SK-N-SH (cell line): ENCODE measurements around the gene THEM5. TPM values are rescaled to one million over a fixed set of nuclear protein-coding genes. Genes with fewer than 3 reads are reported as not detected.
"Not testable (repeated sequence)": the region's sequence is repeated elsewhere in the genome, so short reads cannot be mapped to it uniquely, and the experiment has no call there.

Experiments used
- CTCF ChIA-PET: fragments of 300-600, 350-600 bp; formaldehyde crosslinking; extraction: SDS; loops from one replicate; lab custom pipeline; 2021; lab: Yijun Ruan, JAX
- POLR2A ChIA-PET: fragments of 350-600 bp; sonication (Branson Sonifier 250); formaldehyde crosslinking; extraction: SDS; loops from one replicate; lab custom pipeline; 2020; ENCODE audit warnings: antibody characterized with exemption, inconsistent platforms; lab: Yijun Ruan, JAX
- DNase-seq: peaks from one replicate; pipeline ENCODE4 v3.0.0; 2012
- H2AFZ ChIP-seq: fragments of 200-600 bp; sonication (generic); 2 replicates; pipeline ENCODE4 v1.8.1; 2016; ENCODE audit warnings: antibody characterized with exemption, mild to moderate bottlenecking, low read depth
- H3F3A ChIP-seq: fragments of 200-600 bp; sonication (generic); replicated peaks from 2 replicates; pipeline ENCODE3; 2016; ENCODE audit warnings: antibody characterized with exemption, mild to moderate bottlenecking; ENCODE audit not compliant: insufficient read depth
- H3K27ac ChIP-seq, 2 experiments: fragments of 200-500 bp in 1 of 2; fragments of 200-600 bp in 1 of 2; sonication (Bioruptor generic) in 1 of 2; sonication (generic), shearing (Covaris generic) in 1 of 2; 2 replicates each; pipeline versions ENCODE4 v1.5.1 to v1.6.1; 2014 to 2016; ENCODE audit warnings: low read depth in 2 of 2, inconsistent platforms in 1 of 2, low read length in 1 of 2, mild to moderate bottlenecking in 1 of 2, mixed read lengths in 1 of 2
- H3K27me3 ChIP-seq: fragments of 200-600 bp; sonication (generic), shearing (Covaris generic); 2 replicates; pipeline ENCODE4 v1.6.1; 2016; ENCODE audit warnings: mixed run types; ENCODE audit not compliant: insufficient read depth
- H3K36me3 ChIP-seq, 2 experiments: fragments of 200-500 bp in 1 of 2; fragments of 200-600 bp in 1 of 2; sonication (Bioruptor generic) in 1 of 2; sonication (generic) in 1 of 2; replicated peaks in 1 of 2; 2 replicates each; pipeline versions ENCODE3 to v1.5.1; 2014 to 2016; ENCODE audit warnings: low read length in 1 of 2, mild to moderate bottlenecking in 1 of 2; ENCODE audit not compliant: insufficient read depth in 2 of 2, control insufficient read depth in 1 of 2
- H3K4me1 ChIP-seq, 2 experiments: fragments of 200-500 bp in 1 of 2; fragments of 200-600 bp in 1 of 2; sonication (Bioruptor generic) in 1 of 2; sonication (generic), shearing (Covaris generic) in 1 of 2; 2 replicates each; pipeline versions ENCODE4 v1.5.1 to v1.6.1; 2014 to 2016; ENCODE audit warnings: low read depth in 1 of 2, low read length in 1 of 2, mixed run types in 1 of 2; ENCODE audit not compliant: insufficient read depth in 2 of 2, control insufficient read depth in 1 of 2
- H3K4me2 ChIP-seq: fragments of 200-600 bp; sonication (generic), shearing (Covaris generic); 2 replicates; pipeline ENCODE4 v1.6.1; 2017; ENCODE audit warnings: mixed run types
- H3K4me3 ChIP-seq, 2 experiments: fragments of 200-500 bp in 1 of 2; fragments of 200-600 bp in 1 of 2; sonication (Bioruptor generic) in 1 of 2; sonication (generic), shearing (Covaris generic) in 1 of 2; 2 replicates each; pipeline versions ENCODE4 v1.5.1 to v1.8.1; 2014 to 2016; ENCODE audit warnings: low read depth in 2 of 2, inconsistent platforms in 1 of 2, low read length in 1 of 2, mild to moderate bottlenecking in 1 of 2, mixed read lengths in 1 of 2, moderate library complexity in 1 of 2
- H3K79me2 ChIP-seq: fragments of 200-600 bp; sonication (generic); 2 replicates; pipeline ENCODE4 v1.8.1; 2017; ENCODE audit warnings: mild to moderate bottlenecking; ENCODE audit not compliant: insufficient read depth
- H3K9ac ChIP-seq: fragments of 200-600 bp; sonication (generic); 2 replicates; pipeline ENCODE4 v1.6.1; 2017; ENCODE audit warnings: mixed run types
- H3K9me2 ChIP-seq: fragments of 200-600 bp; sonication (generic); 2 replicates; pipeline ENCODE4 v1.6.1; 2017; ENCODE audit warnings: mixed run types
- H3K9me3 ChIP-seq: fragments of 200-600 bp; sonication (generic); 2 replicates; pipeline ENCODE4 v1.6.1; 2017; ENCODE audit warnings: mixed run types, mild to moderate bottlenecking, moderate library complexity
- H4K20me1 ChIP-seq: fragments of 200-600 bp; sonication (generic); 2 replicates; pipeline ENCODE4 v1.6.1; 2017; ENCODE audit warnings: mild to moderate bottlenecking, mixed run types; ENCODE audit not compliant: insufficient read depth
- WGBS: methylation state at CpG from one replicate; pipeline ENCODE4 v1.1.6; 2017; ENCODE audit warnings: low lambda C conversion rate; 5-methylcytosine and 5-hydroxymethylcytosine counted together
- polyA plus RNA-seq, 3 experiments: library from polyadenylated mRNA; depleted of rRNA; stranded (reverse); fragments of >200 nt; gene quantifications; 2 replicates each; pipeline ENCODE4 v1.2.3, GENCODE V29; 2012

Gene THEM5
- polyA plus RNA-seq, 1 of the 3 experiments (the other 2 are of a cell fraction) = not detected

GRCh38 chr1:151884879-151885278 is 31.4 kb upstream of the THEM5 start:
- CTCF ChIA-PET = interaction anchor here (1.4 kb wide), 1 partner anchor 117 kb away, joined by 10 read pairs; no protein-coding TSS in a partner anchor

GRCh38 chr1:151884445-151884844 is 30.9 kb upstream of the THEM5 start:
- not testable (repeated sequence) for H3K4me2 ChIP-seq
- WGBS = 96% methylated on average over 3 of the region's 3 CpGs

More at GRCh38 chr1:151884879-151885278, 31.4 kb upstream of the THEM5 start:
- H3K79me2 ChIP-seq, DNase-seq, POLR2A ChIA-PET, H3K4me1 ChIP-seq, H3K27me3 ChIP-seq, H3F3A ChIP-seq, H3K9ac ChIP-seq, H2AFZ ChIP-seq, H4K20me1 ChIP-seq, H3K4me2 ChIP-seq, H3K27ac ChIP-seq, H3K9me3 ChIP-seq, H3K9me2 ChIP-seq, H3K4me3 ChIP-seq: not testable (repeated sequence)
- 95% methylated on average over 5 of the region's 5 CpGs for WGBS
- peaks cover 7 to 11% of the 10 kb centered on the region in 2 experiments for H3K36me3 ChIP-seq

GRCh38 chr1:151883898-151884297 is 30.4 kb upstream of the THEM5 start:
- H3K27me3 ChIP-seq, POLR2A ChIA-PET, H3K9me3 ChIP-seq, H3K79me2 ChIP-seq, H3F3A ChIP-seq, H3K27ac ChIP-seq, H3K4me2 ChIP-seq, DNase-seq, H3K9ac ChIP-seq, H2AFZ ChIP-seq, H4K20me1 ChIP-seq, H3K9me2 ChIP-seq, H3K4me1 ChIP-seq, H3K4me3 ChIP-seq: not testable (repeated sequence)
- H3K36me3 ChIP-seq = peaks cover 7 to 11% of the 10 kb centered on the region in 2 experiments
- 86% methylated on average over 4 of the region's 4 CpGs for WGBS
- CTCF ChIA-PET = interaction anchor here (0.7 to 1.4 kb wide), 2 partner anchors 48 to 118 kb away, joined by 3 to 10 read pairs; no protein-coding TSS in a partner anchor

More at GRCh38 chr1:151884445-151884844, 30.9 kb upstream of the THEM5 start:
- H3K27ac ChIP-seq, H4K20me1 ChIP-seq, H3K4me3 ChIP-seq, H3K27me3 ChIP-seq, DNase-seq, H3F3A ChIP-seq, POLR2A ChIA-PET, H3K4me1 ChIP-seq, H3K79me2 ChIP-seq, H3K9me2 ChIP-seq, H3K9me3 ChIP-seq, H3K9ac ChIP-seq, H2AFZ ChIP-seq: not testable (repeated sequence)
- H3K36me3 ChIP-seq = peaks cover 7 to 11% of the 10 kb centered on the region in 2 experiments
- CTCF ChIA-PET = interaction anchor here (0.7 to 1.4 kb wide), 2 partner anchors 48 to 117 kb away, joined by 3 to 10 read pairs; no protein-coding TSS in a partner anchor

GRCh38 chr1:151882918-151883317 is 29.4 kb upstream of the THEM5 start:
- CTCF ChIA-PET, H3K36me3 ChIP-seq, H2AFZ ChIP-seq, H3K9me3 ChIP-seq, H3K4me1 ChIP-seq, POLR2A ChIA-PET, H3K79me2 ChIP-seq, H3K4me2 ChIP-seq, H3F3A ChIP-seq, H3K27me3 ChIP-seq, H3K27ac ChIP-seq, H3K4me3 ChIP-seq, H3K9me2 ChIP-seq, H3K9ac ChIP-seq, DNase-seq, H4K20me1 ChIP-seq: not testable (repeated sequence)
- WGBS = 95% methylated on average over 5 of the region's 5 CpGs
